DLD1 (cell line): ENCODE data around the gene EEF1A1.
"Not testable (repeated sequence)": the region's sequence is repeated elsewhere in the genome, so short reads cannot be mapped to it uniquely, and the experiment has no call there.

ENCODE experiments used
- in situ Hi-C: cut with HindIII; loops from 2 replicates; pipeline ENCODE4 v1.10.0; 2017; ENCODE audit warnings: low sequenced_read_pairs

Gene EEF1A1

GRCh38 chr6:73538116-73538779 lies 17.4 kb upstream of the EEF1A1 start:
- in situ Hi-C loops = no loop called here

GRCh38 chr6:73537677-73538076 lies 16.8 kb upstream of the EEF1A1 start:
- in situ Hi-C loops = no loop called here

GRCh38 chr6:73534628-73535027 lies 13.8 kb upstream of the EEF1A1 start:
- in situ Hi-C loops = no loop called here

- in situ Hi-C loops = no loop called here
Observed at GRCh38 chr6:73532293-73532692, 11.5 kb upstream of the EEF1A1 start.

GRCh38 chr6:73528897-73529296 lies 8.1 kb upstream of the EEF1A1 start:
- in situ Hi-C loops = no loop called here

- in situ Hi-C loops = no loop called here
Observed at GRCh38 chr6:73525546-73526330, 4.9 kb upstream of the EEF1A1 start.

- in situ Hi-C loops = no loop called here
Observed at GRCh38 chr6:73523434-73524123, 2.7 kb upstream of the EEF1A1 start.

GRCh38 chr6:73521351-73521985 lies 636 bp upstream of the EEF1A1 start:
- in situ Hi-C loops = no loop called here

GRCh38 chr6:73519926-73520687 lies 725 bp downstream of the EEF1A1 start:
- in situ Hi-C loops = no loop called here

- in situ Hi-C loops = not testable (repeated sequence)
Observed at GRCh38 chr6:73518982-73519881, 1.6 kb downstream of the EEF1A1 start.

- in situ Hi-C loops = not testable (repeated sequence)
Observed at GRCh38 chr6:73518100-73518981, 2.5 kb downstream of the EEF1A1 start.

- in situ Hi-C loops = no loop called here
Observed at GRCh38 chr6:73516514-73517489, 4.0 kb downstream of the EEF1A1 start.

- in situ Hi-C loops = no loop called here
Observed at GRCh38 chr6:73515204-73515655, 5.6 kb downstream of the EEF1A1 start.

- in situ Hi-C loops = no loop called here
Observed at GRCh38 chr6:73514746-73515110, 6.1 kb downstream of the EEF1A1 start.

- in situ Hi-C loops = no loop called here
Observed at GRCh38 chr6:73513496-73513854, 7.4 kb downstream of the EEF1A1 start.

- in situ Hi-C loops = no loop called here
Observed at GRCh38 chr6:73511796-73512195, 9.0 kb downstream of the EEF1A1 start.

- in situ Hi-C loops = no loop called here
Observed at GRCh38 chr6:73509851-73510250, 11.0 kb downstream of the EEF1A1 start.

GRCh38 chr6:73508776-73509175 lies 12.1 kb downstream of the EEF1A1 start:
- in situ Hi-C loops = no loop called here
